CD4-positive, alpha-beta T cell treated with Interleukin-17A for 4 hours (primary cell): ENCODE measurements around the gene LCLAT1.
"Not testable (repeated sequence)": the region's sequence is repeated elsewhere in the genome, so short reads cannot be mapped to it uniquely, and the experiment has no call there.

ENCODE experiments used
- DNase-seq: peaks from one replicate; pipeline ENCODE4 v3.0.0-alpha.2; 2020; ENCODE audit warnings: mixed read lengths

Gene LCLAT1

DNA sequence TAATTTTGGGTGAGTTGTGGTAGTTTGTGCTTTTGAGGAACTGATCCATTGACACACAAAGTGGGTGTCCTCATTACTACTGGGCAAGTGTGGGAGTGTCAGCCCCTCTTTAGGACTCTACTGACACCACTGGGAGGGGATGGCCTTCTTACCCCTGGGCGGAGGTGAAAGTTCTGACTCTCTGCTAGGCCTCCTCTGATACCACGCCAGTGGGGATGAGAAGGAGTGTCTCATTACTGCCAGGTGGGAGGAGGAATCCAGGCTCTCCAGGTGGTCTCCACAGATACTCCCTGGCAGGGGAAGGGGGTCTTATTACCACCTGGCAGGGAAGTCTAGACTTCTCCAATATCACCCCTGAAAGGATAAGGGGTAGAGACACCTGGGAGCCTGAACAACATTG, 9.1 kb downstream of the LCLAT1 start:
- DNase-seq = no peak

DNA sequence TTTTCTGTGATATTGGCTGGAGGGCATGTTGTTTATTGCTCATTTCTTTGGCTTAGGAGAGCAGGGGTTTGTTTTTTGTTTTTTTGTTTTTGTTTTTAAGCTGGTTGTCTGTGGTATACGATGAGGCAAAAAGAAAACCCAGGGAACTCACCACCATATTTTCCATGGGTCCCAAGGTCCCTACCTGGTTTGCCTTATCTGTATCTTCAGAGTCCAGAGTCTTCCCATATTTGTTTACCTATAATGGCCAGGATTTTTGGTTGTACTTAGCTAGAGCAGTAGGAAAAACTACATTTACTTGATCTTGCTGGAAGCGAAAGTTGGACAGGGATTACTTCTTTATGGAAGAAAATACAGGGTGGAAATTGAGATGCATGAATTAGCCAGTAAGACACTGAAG, 9.5 kb downstream of the LCLAT1 start:
- no peak for DNase-seq

DNA sequence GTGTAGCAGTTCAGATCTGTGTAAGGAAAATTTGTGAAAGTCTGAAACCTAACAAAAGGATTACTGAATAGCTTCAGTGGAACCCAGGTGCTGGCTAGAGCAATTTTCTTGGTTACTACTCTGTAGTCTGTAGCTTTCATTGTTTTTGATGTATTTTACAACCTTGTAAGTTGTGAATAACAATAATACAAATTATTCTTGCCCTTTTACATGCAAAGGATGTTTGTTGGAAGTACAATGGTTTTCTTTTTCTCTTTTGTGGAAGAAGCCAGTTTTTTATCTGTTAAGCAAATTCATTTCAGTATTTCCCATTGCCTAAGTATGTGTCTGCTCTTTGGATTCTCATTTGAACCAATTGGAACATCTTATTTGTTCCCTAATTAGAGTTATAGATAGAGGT, 10.2 kb downstream of the LCLAT1 start:
- no peak for DNase-seq

DNA sequence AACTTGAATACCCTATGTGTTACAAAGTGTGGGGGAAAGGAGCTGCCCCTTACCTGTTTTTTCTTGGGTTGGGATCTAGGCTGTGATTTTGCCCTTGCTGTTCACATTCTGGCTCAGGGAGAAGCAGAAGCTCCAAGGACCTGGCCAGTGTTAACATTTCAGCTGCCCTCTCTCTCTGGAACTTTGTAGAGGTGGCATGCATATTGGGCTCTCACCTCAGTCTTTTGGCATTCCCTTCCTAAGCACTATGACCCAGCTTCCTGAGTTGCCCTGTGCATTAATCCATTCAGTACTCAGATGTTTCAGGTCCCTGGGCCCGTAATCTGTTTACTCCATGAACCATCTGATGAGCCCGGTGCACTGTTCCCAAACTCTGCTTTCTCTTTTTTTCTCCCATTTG, 12.1 kb downstream of the LCLAT1 start:
- DNase-seq = no peak

DNA sequence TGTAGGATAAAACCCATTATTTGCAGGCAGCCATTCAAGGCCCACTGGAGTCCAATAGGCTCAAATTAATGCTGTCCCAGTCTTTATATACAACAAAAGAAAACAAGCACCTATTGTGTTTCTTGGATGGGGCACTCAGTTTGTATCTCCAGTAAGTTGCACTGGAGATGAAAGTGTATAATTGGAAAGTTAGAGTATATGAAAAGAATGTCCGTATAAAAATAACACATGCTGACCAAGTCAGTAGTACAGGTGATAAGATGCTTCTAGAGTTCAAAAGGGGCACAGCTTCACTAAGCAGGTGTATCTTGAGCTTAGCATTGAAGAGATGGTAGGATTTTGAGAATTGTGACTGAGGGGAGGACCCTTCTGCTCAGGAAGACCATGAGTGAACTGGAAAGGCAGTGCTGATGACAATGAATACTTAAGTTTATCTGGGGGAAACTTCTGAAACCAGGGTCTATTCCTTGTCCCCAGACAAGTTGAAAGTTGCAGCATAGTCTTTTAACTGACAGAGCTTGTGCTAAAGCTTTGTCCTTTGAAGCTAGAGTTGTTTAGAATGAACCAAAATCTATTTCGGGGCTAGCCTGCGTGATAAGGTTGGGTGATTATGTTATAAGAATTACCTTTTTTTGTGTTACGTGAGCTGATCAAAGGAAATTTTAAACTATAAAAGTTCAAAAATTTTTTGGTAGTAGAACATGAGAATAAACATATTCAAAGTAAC, 15.2 kb downstream of the LCLAT1 start:
- no peak for DNase-seq

DNA sequence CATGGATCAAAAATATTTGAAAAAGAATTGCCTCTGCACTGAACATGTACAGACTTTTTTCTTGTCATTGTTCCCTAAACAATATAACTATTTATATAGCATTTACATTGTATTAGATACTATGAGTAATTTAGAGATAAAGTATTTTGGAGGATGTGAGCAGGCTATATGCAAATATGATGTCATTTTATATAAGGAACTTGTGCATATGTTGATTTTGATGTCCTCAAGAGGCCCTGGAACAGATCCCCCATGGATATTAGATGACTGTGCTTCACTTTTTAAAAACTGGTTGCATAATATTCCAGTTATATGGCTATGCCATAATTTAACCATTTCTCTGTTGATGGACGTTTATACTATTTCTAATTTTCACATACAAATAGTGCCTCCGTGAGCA, 16.5 kb downstream of the LCLAT1 start:
- DNase-seq = no peak

DNA sequence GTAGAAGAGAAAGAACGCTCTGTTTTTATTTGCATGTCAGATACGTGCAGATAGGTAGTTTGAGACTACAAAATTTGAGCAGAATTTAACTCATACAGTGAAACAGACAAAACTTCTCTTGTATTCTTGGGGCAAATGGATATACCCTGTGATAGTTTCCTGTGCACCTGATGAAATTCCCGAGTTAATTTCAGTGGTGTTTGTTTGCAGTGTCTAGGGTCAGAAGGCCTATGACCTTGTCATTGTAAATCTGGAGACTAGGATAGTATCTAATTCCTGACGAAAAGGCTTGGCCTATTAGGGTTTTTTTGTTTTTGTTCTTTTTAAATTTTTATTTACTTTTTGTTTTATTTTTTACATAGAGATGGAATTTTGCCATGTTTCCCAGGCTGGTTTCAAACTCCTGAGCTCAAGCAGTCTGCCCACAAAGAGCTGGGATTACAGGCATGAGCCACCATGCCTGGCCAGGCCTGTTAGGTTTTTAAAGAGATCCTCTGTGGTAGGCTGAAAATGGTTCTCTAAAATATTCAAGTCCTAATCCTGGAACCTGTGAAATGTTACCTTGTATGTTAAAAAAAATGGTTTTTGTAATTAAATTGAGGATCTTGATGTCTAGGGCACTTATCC, 17.6 kb downstream of the LCLAT1 start:
- DNase-seq = no peak

DNA sequence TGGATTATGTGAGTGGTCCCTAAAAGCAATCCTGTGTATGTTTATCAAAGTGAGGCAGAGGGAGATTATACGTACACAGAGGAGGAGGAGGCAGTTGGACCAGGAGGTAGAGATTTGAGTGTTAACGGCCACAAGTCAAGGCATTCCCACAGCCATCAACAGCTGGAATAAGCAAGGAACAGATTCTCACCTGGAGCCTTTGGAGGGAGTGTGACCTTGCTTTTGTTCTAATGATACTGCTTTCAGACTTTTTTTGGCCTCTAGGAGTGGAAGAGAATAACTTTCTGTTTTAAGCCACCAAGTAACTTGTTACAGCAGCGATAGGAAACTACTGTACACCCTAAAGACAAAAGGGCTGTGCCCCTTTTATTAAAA, 18.1 kb downstream of the LCLAT1 start:
- DNase-seq = no peak

DNA sequence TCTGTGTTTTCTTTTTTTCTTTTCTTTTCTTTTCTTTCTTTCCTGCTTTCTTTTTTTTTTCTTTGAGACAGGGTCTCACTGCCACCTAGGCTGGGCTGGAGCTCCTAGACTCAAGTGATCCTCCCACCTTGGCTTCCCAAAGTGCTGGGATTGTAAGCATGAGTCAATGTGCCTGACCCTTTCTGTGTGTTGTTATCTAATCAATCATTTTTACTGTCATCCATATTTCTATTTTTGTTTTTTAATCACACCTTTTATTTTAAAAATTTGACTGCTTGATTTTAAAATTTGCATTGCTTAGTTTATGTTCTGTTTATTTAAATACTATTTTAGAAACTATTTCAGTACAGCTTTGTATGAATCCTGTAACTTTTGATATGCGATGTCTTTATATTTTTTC, 19.2 kb downstream of the LCLAT1 start:
- no peak for DNase-seq

DNA sequence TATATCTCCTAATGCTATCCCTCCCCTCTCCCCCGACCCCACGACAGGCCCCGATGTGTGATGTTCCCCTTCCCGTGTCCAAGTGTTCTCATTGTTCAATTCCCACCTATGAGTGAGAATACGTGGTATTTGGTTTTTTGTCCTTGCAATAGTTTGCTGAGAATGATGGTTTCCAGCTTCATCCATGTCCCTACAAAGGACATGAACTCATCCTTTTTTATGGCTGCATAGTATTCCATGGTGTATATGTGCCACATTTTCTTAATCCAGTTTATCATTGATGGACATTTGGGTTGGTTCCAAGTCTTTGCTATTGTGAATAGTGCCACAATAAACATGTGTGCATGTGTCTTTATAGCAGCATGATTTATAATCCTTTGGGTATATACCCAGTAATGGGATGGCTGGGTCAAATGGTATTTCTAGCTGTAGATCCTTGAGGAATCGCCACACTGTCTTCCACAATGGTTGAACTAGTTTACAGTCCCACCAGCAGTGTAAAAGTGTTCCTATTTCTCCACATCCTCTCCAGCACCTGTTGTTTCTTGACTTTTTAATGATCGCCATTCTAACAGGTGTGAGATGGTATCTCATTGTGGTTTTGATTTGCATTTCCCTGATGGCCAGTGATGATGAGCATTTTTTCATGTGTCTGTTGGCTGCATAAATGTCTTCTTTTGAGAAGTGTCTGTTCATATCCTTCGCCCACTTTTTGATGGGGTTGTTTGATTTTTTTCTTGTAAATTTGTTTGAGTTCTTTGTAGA, 20.2 kb downstream of the LCLAT1 start:
- not testable (repeated sequence) for DNase-seq

DNA sequence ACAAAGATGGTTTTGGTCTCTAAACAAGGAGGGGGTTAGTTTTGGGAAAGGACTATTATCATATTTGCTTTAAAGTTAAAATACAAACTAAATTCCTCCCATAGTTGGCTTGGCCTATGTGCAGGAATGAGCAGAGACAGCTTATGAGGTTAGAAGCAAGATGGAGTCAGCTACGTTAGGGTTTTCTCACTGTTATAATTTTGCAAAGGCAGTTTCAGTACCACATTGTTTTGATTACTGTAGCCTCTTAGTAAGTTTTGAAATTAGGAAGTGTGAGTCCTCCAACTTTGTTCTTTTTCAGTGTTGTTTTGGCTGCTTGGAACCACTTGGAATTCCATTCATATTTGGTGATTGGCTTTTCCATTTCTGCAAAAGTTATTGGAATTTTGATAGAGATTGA, 23.4 kb downstream of the LCLAT1 start:
- DNase-seq = no peak

DNA sequence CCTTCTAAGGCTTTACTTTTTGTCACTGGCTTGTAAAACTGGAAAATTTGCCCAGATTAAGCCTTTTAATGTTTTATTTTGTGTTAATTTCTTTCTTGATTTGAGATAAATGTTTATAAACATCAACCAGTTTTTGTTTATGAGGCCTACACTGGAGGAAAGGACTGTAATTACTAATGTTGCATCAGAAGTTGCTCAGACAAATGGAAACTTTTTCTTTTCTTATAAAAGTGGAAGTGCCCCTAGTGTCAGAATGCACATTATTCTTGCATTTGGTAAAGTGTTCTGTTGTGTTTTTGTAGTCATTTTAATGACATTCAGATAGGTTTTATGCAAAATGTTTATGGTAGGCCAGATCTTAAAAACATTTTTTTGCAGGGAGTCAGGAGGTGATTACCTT, 25.3 kb downstream of the LCLAT1 start:
- DNase-seq = no peak

DNA sequence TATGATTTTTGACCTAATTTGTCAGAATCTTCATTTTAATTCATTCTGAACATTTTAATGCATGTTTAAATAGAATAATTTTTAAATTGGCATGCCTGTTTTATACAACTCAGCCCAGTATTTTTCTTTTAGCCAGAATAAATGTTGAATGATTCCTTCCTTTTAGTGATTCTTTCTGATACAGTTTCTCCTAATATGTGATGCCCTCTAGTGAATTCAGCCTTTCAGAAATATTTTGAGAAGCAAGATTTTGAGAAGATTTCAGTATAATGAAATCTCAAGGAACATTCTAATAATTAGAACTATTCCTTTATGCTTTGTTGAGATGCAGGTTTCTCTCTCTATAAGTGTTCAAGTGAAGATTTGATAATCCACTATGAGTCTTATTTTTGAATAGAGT, 28.5 kb downstream of the LCLAT1 start:
- DNase-seq = no peak

DNA sequence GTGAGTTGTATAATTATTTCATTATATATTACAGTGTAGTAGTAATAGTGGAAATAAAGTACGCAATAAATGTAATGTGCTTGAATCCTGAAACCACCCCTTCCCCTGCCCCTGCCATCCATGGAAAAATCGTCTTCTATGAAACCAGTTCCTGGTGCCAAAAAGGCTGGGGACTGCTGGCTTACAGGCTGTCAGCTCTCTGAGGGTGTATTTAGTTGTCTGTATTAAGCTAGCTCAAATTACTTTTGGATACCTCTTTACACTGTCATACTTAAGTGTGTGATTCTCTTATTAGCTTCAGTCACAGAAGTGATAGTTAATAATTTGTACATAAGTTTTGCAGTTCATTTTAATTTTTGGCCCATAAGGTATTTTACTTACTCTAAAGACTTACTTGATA, 29.6 kb downstream of the LCLAT1 start:
- DNase-seq = no peak

DNA sequence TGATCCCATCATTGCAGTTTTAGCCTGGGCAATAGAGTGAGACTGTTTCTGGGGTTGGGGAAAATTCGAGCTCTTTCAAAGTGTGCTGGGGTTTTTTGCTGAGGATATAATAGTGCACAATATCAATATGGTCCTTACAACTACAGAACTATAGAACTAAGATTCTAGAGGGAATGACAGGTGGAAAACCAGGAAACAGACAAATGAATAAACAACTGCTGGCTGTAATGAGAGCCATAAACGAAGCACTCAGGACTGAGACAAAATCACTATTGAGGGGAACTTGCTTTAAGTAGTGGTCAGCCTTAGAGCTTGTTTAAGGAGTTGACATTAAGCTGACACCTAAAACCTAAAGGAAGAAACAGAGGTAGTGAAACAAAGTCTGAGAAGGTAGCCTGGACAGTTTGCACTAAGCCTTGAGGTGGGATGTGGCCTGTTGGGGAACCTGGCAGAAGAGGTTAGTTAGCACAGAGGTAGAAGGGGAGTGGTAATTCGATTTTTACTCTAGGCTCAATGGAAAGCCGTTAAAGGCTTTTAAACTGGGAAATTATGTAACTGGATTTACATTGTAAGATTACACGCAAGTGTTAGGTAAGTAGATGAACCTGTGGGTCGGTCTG, 33.8 kb downstream of the LCLAT1 start:
- no peak for DNase-seq

DNA sequence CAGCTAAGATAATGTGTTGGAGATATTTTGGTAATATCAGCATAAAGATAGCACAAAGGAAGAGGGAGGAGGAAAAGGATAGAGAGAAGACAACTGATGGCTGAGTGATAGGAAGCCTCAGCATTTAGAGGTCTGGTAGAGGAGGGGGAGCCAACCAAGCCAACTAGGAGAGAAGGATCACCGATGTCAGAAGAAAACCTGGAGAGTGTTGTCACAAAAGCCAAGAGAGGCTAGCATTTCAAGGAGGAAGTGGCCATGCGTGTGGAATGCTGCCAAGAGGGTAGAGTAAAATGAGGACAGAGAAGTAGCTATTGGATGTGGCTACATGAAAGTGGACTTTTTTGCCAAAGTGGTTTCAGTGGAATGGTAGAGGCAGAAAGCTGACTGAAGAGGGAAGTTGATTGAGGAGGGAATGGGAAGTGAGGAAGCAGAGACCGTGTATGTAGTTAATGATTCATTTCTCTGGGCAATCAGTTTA, 34.3 kb downstream of the LCLAT1 start:
- DNase-seq = no peak

DNA sequence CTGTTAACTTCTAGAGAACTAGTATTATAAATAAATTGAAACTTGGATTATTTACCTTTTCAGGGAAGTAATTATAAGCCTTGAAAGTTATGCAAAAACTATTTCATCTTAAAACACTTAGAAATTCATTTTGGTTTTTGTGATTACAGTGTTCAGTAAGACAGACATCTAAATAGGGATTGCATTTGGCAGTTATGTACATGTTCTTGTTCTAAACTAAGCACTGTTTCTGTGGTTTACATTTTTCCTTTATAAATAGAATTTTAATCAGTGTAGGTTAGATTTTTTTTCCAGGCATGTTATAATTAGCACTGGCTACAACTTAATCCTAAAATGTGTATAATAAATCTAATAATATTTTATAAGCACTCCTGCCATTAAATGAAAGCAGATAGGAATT, 35.0 kb downstream of the LCLAT1 start:
- no peak for DNase-seq

DNA sequence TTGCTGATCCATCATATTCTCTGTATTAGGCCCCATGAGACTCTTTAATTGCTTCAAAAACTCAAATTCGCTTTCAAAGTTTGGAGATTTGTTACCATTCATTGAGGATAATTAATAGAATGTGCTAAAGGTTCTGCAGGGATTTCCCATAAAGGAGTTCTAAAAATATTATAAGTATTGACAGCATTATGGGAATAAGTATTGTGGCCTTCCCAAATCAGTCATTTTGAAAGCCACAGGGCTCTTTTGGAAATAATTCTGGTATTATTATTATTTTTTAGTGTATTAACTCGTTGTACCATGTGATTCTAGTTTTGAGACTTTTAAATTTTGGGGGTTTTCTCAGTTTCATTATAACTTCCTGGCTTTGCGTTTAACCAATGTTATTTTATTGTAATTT, 37.1 kb downstream of the LCLAT1 start:
- DNase-seq = no peak

DNA sequence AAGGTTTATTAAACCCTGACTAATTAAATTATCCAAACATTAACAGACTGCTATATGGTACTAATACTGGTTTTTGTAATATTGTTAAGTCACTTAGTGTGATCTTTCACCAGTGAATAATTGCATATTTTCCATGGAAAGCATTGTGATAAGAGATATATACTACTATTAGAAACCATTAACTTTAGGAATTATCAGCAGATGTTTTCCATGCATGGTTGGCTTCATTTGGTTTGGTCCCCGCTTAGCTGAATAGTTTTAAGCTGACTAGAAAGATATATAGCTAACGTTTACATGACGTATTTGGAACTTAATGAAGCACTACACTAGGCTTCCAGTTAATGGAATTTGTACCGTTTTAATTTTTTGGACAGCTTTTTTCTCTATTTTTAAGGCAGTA, 37.9 kb downstream of the LCLAT1 start:
- no peak for DNase-seq

DNA sequence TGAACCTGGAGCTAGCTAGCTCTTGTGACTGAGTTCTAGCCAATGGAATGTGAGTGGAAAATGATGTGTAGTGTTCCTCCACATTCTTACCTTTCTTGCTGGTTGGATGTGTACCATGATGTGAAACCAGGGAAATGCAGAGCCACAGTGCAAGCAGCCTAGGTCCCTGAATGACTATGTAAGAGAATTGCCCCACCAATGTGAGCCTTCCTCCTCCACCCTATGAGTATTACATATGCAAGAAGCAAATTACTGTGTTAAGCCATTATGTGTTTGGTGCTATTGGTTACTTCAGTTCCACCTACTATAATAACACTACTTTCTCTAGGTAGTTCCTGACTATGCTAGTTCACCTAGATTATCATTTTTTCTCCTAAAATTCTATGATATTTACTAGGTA, 39.6 kb downstream of the LCLAT1 start:
- DNase-seq = no peak

DNA sequence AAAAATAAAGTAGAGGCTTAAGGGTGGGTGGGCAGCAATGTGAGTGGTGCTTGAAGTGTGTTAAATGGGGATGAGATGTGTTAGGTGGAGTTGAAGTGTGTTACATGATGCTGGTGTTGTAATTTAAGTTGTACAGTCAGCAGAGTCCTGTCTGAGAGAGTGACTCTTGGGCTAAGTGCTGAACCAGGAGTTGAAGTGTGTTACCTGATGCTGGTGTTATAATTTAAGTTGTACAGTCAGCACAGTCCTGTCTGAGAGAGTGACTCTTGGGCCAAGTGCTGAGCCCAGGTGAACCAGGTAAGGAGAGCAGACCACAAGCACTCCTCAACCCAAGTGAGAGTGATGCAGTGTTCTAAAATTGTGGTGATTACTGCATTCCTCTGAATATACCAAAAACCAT, 40.6 kb downstream of the LCLAT1 start:
- no peak for DNase-seq

DNA sequence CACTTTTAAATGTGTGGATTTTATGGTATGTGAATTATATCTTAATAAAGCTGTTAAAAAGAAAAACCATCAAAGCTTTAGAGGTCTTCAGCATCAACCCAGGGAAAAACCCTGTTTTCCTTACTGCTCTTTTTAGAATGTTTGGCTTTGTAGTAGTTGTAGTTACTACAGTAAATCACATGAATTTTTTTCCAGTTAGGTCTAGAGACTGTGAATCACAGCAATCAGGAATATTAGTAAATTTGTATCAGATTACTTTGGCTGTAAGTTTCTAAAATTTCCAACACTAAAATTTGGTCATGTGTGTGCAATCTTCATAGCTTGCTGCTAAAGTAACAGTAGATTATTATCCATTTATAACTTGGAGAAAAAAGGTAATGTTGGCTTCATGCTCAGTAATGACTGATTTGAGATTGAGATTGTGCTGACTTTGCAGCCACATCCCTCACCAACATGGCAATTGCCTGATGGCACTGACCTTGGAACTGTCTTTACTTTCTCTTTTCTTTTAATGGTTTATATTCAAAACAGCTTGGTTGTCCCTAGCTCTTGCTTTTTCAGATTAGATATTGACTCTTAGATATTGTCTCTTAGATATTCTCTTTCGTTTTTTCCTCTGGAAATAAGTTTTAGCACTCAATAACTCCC, 41.1 kb downstream of the LCLAT1 start:
- no peak for DNase-seq

DNA sequence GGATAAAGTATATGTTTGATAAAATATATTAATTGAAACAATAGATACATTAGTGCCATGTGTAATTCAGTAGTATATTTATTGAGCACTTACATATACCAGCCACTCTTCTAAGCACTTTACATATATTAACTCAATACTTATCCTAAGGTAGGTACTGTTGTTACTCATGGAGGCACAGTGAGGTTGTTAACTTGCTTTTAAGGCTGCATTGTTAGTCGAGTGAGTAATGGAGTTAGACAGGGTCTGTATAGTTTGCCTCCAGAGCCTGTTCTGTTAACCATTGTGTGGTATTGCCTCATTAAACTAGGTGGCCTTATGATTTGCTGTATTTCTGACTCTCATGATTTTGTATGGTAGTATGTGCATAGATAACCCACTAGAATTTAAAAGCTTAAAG, 44.2 kb downstream of the LCLAT1 start:
- no peak for DNase-seq
